Liver (tissue), 9 donors: Measurements from ENCODE around the gene LYZ. TPM values are rescaled to one million over a fixed set of nuclear protein-coding genes. Genes with fewer than 3 reads are reported as not detected.

Experiments used
- DNase-seq: peaks from one replicate; pipeline ENCODE4 v3.0.0-alpha.2; 2017; ENCODE audit warnings: low spot score
- H3K27ac ChIP-seq, 2 donors: one replicate each; pipeline ENCODE4 v1.7.0; 2013; ENCODE audit warnings: inconsistent platforms in 2 of 2, low read length in 2 of 2, control low read depth in 1 of 2, low read depth in 1 of 2, mild to moderate bottlenecking in 1 of 2
- H3K27me3 ChIP-seq, 4 donors: one replicate each; pipeline versions ENCODE4 v1.6.1 to v1.7.0; 2013; ENCODE audit warnings: low read length in 3 of 4, inconsistent platforms in 1 of 4, mild to moderate bottlenecking in 1 of 4, moderate library complexity in 1 of 4; ENCODE audit not compliant: control insufficient read depth in 4 of 4, insufficient read depth in 4 of 4
- H3K36me3 ChIP-seq, 4 donors: one replicate each; pipeline versions ENCODE4 v1.6.1 to v1.7.0; 2013; ENCODE audit warnings: low read length in 3 of 4, mild to moderate bottlenecking in 3 of 4, low read depth in 1 of 4, moderate library complexity in 1 of 4; ENCODE audit not compliant: control insufficient read depth in 4 of 4, insufficient read depth in 3 of 4
- H3K4me1 ChIP-seq, 4 donors: one replicate each; pipeline versions ENCODE4 v1.6.1 to v1.7.0; 2013; ENCODE audit warnings: low read length in 3 of 4, mild to moderate bottlenecking in 3 of 4, moderate library complexity in 1 of 4; ENCODE audit not compliant: control insufficient read depth in 4 of 4, insufficient read depth in 4 of 4
- H3K4me3 ChIP-seq, 3 donors: one replicate each; pipeline versions ENCODE4 v1.6.1 to v1.7.0; 2013; ENCODE audit warnings: low read length in 3 of 3, control low read depth in 1 of 3, low read depth in 1 of 3, mild to moderate bottlenecking in 1 of 3
- H3K9ac ChIP-seq, 2 donors: one replicate each; pipeline ENCODE4 v1.7.0; 2013; ENCODE audit warnings: low read length in 2 of 2, mild to moderate bottlenecking in 2 of 2, moderate library complexity in 2 of 2, control low read depth in 1 of 2, low read depth in 1 of 2
- H3K9me3 ChIP-seq, 4 donors: one replicate each; pipeline versions ENCODE4 v1.6.1 to v1.7.0; 2013; ENCODE audit warnings: low read length in 3 of 4; ENCODE audit not compliant: control insufficient read depth in 4 of 4
- ATF3 ChIP-seq: IDR thresholded peaks from 2 replicates; pipeline ENCODE4 v1.6.1; 2016; ENCODE audit warnings: antibody characterized with exemption
- EGR1 ChIP-seq, 2 donors: IDR thresholded peaks; 2 replicates each; pipeline ENCODE4 v1.6.1; 2016 to 2018; ENCODE audit warnings: antibody characterized with exemption in 2 of 2, low read depth in 2 of 2
- FOXA1 ChIP-seq: IDR thresholded peaks from 2 replicates; pipeline ENCODE4 v1.6.1; 2016; ENCODE audit warnings: antibody characterized with exemption
- FOXA2 ChIP-seq: IDR thresholded peaks from 2 replicates; pipeline ENCODE4 v1.6.1; 2016; ENCODE audit warnings: antibody characterized with exemption
- GABPA ChIP-seq, 2 donors: IDR thresholded peaks in 1 of 2; conservative IDR thresholded peaks in 1 of 2; 2 replicates each; pipeline ENCODE4 v1.6.1; 2016; ENCODE audit warnings: antibody characterized with exemption in 2 of 2, mild to moderate bottlenecking in 1 of 2, moderate library complexity in 1 of 2
- HNF4A ChIP-seq, 2 donors: conservative IDR thresholded peaks; 2 replicates each; pipeline ENCODE4 v1.6.1; 2016; ENCODE audit warnings: antibody characterized with exemption in 2 of 2, mild to moderate bottlenecking in 2 of 2
- HNF4G ChIP-seq: IDR thresholded peaks from 2 replicates; pipeline ENCODE4 v1.6.1; 2016; ENCODE audit warnings: antibody characterized with exemption
- JUND ChIP-seq, 2 donors: IDR thresholded peaks; 2 replicates each; pipeline ENCODE4 v1.6.1; 2016; ENCODE audit warnings: antibody characterized with exemption in 2 of 2
- MAX ChIP-seq: IDR thresholded peaks from 2 replicates; pipeline ENCODE4 v1.6.1; 2016; ENCODE audit warnings: antibody characterized with exemption
- NR2F2 ChIP-seq: IDR thresholded peaks from 2 replicates; pipeline ENCODE4 v1.6.1; 2016; ENCODE audit warnings: antibody characterized with exemption
- RAD21 ChIP-seq, 2 donors: IDR thresholded peaks; 2 replicates each; pipeline ENCODE4 v1.6.1; 2016; ENCODE audit warnings: antibody characterized with exemption in 2 of 2, mild to moderate bottlenecking in 2 of 2
- REST ChIP-seq: IDR thresholded peaks from 2 replicates; pipeline ENCODE4 v1.6.1; 2016; ENCODE audit warnings: antibody characterized with exemption, mild to moderate bottlenecking
- RXRA ChIP-seq, 2 donors: IDR thresholded peaks; 2 replicates each; pipeline ENCODE4 v1.6.1; 2017 to 2018; ENCODE audit warnings: antibody characterized with exemption in 2 of 2, mild to moderate bottlenecking in 1 of 2
- SP1 ChIP-seq: IDR thresholded peaks from 2 replicates; pipeline ENCODE4 v1.6.1; 2018; ENCODE audit warnings: antibody characterized with exemption, mild to moderate bottlenecking
- TAF1 ChIP-seq: conservative IDR thresholded peaks from 2 replicates; pipeline ENCODE4 v1.6.1; 2016; ENCODE audit warnings: antibody characterized with exemption, mild to moderate bottlenecking
- YY1 ChIP-seq: IDR thresholded peaks from 2 replicates; pipeline ENCODE4 v1.6.1; 2016; ENCODE audit warnings: antibody characterized with exemption, mild to moderate bottlenecking
- WGBS: extraction: QIAGEN DNeasy Blood & Tissue Kit; methylation state at CpG from one replicate; pipeline ENCODE4 v1.1.7; 2013; 5-methylcytosine and 5-hydroxymethylcytosine counted together
- polyA plus RNA-seq, 2 donors: library from polyadenylated mRNA; stranded (reverse) in 1 of 2; unstranded in 1 of 2; fragments of 200-250 nt in 1 of 2; fragments of >200 nt in 1 of 2; fragmentation: Nextera tagmentation in 1 of 2; extraction: Ambion mirVana in 1 of 2; gene quantifications; one replicate each; pipeline versions ENCODE4 v1.2.1 to v1.2.3, GENCODE V29; 2013 to 2015
- total RNA-seq, 2 donors: library from RNA; depleted of rRNA; stranded (reverse); fragments of >200 nt; gene quantifications; one replicate each; pipeline ENCODE4 v1.2.3, GENCODE V29; 2014
- TF ChIP-seq, protein P1 (sequence below): fragments of 150-350 bp; IDR thresholded peaks from 2 replicates; pipeline ENCODE4 v1.5.1; 2017; ENCODE audit warnings: improper control_type of control experiment, low read depth, low read length; ENCODE audit not compliant: missing input control
- TF ChIP-seq, protein P2 (sequence below): IDR thresholded peaks from 2 replicates; pipeline ENCODE4 v1.6.1; 2016; ENCODE audit warnings: antibody characterized with exemption
- donor health status: healthy.
- donor health status: healthy.
- donor health status: healthy.
- donor health status: healthy.
- donor health status: healthy.

Gene LYZ
- total and polyA plus RNA-seq, 4 donors = 11.5 to 141 (median 33.5) TPM

DNA sequence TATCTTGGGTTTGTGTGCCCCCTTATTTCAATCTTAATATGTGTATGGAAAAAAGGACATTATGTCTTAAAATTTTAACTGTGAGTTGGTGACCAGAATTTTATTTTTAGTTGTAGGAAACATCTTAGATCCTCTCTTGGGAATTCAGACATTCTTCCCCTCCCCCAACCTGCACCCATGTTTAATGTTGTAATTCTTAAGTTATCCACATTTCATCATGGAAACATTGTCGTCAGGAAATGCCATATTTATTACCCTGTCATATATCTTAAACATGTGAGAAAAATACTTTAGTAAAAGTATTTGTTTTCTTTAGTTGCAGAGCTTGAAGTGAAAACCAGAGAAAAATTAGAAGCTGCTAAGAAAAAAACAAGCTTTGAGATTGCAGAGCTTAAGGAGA, 41.6 kb downstream of the LYZ start:
- 77% methylated on average over 1 of the region's 1 CpG for WGBS
- TF ChIP-seq HNF4G (no peak), HNF4A (conservative IDR thresholded peaks at IDR 0.05) (no peak), YY1 (no peak)
- TF ChIP-seq, protein P1, sequence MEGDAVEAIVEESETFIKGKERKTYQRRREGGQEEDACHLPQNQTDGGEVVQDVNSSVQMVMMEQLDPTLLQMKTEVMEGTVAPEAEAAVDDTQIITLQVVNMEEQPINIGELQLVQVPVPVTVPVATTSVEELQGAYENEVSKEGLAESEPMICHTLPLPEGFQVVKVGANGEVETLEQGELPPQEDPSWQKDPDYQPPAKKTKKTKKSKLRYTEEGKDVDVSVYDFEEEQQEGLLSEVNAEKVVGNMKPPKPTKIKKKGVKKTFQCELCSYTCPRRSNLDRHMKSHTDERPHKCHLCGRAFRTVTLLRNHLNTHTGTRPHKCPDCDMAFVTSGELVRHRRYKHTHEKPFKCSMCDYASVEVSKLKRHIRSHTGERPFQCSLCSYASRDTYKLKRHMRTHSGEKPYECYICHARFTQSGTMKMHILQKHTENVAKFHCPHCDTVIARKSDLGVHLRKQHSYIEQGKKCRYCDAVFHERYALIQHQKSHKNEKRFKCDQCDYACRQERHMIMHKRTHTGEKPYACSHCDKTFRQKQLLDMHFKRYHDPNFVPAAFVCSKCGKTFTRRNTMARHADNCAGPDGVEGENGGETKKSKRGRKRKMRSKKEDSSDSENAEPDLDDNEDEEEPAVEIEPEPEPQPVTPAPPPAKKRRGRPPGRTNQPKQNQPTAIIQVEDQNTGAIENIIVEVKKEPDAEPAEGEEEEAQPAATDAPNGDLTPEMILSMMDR = no peak
- no peak overlapping the region for H3K4me3 ChIP-seq
- peaks cover 0 to 2% (median under 1%) of the 10 kb centered on the region in 4 donors for H3K36me3 ChIP-seq
- no peaks in the 10 kb centered on the region for H3K9me3 ChIP-seq
- DNase-seq = no peak
- H3K27ac ChIP-seq = no peak overlapping the region
- H3K9ac ChIP-seq = no peak overlapping the region
- H3K27me3 ChIP-seq = no peaks in the 10 kb centered on the region
- H3K4me1 ChIP-seq = no peaks in the 10 kb centered on the region

- 99% methylated on average over 1 of the region's 1 CpG for WGBS
- TF ChIP-seq HNF4A (conservative IDR thresholded peaks at IDR 0.05) (no peak), MAX (no peak), EGR1 (IDR thresholded peaks at IDR 0.05; ENCODE audit: low read depth in 2 of 2) (no peak), SP1 (no peak), ATF3 (no peak), RXRA (IDR thresholded peaks at IDR 0.05) (no peak), YY1 (no peak), GABPA (IDR thresholded peaks at IDR 0.05 in 1 of 2, conservative IDR thresholded peaks at IDR 0.05 in 1 of 2) (no peak), TAF1 (no peak), FOXA1 (no peak), REST (no peak), JUND (IDR thresholded peaks at IDR 0.05) (no peak), FOXA2 (no peak), NR2F2 (no peak), HNF4G (no peak), RAD21 (IDR thresholded peaks at IDR 0.05) (no peak)
- TF ChIP-seq, protein P1 = no peak
- TF ChIP-seq, protein P2, sequence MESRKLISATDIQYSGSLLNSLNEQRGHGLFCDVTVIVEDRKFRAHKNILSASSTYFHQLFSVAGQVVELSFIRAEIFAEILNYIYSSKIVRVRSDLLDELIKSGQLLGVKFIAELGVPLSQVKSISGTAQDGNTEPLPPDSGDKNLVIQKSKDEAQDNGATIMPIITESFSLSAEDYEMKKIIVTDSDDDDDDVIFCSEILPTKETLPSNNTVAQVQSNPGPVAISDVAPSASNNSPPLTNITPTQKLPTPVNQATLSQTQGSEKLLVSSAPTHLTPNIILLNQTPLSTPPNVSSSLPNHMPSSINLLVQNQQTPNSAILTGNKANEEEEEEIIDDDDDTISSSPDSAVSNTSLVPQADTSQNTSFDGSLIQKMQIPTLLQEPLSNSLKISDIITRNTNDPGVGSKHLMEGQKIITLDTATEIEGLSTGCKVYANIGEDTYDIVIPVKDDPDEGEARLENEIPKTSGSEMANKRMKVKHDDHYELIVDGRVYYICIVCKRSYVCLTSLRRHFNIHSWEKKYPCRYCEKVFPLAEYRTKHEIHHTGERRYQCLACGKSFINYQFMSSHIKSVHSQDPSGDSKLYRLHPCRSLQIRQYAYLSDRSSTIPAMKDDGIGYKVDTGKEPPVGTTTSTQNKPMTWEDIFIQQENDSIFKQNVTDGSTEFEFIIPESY = no peak
- Histone ChIP-seq H3K27me3 (no peaks in the 10 kb centered on the region), H3K9ac (no peak overlapping the region), H3K4me3 (no peak overlapping the region), H3K9me3 (peaks cover 0 to 5% (median 0%) of the 10 kb centered on the region in 4 donors), H3K4me1 (no peaks in the 10 kb centered on the region), H3K36me3 (peaks cover 0 to 2% (median under 1%) of the 10 kb centered on the region in 4 donors), H3K27ac (no peak overlapping the region)
- no peak for DNase-seq
Observed at GRCh38 chr12:69392179-69392928, 44.2 kb downstream of the LYZ start.
